Peyer's patch (tissue), 4 donors: ENCODE results near the gene CUZD1. TPM values are rescaled to one million over a fixed set of nuclear protein-coding genes. Genes with fewer than 3 reads are reported as not detected.

Experiments used
- DNase-seq, 3 donors: peaks; one replicate each; pipeline ENCODE4 v3.0.0-alpha.2; 2017 to 2019
- H3K27ac ChIP-seq, 4 donors: fragments of 200-600 bp; sonication (generic); one replicate each; pipeline ENCODE4 v1.5.1; 2016 to 2019
- H3K27me3 ChIP-seq, 2 donors: fragments of 200-600 bp; sonication (generic); one replicate each; pipeline ENCODE4 v1.5.1; 2019
- H3K36me3 ChIP-seq, 3 donors: fragments of 200-600 bp; sonication (generic); one replicate each; pipeline ENCODE4 v1.5.1; 2016 to 2019
- H3K4me1 ChIP-seq, 4 donors: fragments of 200-600 bp; sonication (generic); one replicate each; pipeline ENCODE4 v1.5.1; 2016 to 2019
- H3K4me3 ChIP-seq, 4 donors: fragments of 200-600 bp; sonication (generic); 1 replicate in 3 of 4; 2 replicates in 1 of 4; pipeline ENCODE4 v1.5.1; 2016 to 2019; ENCODE audit warnings: mild to moderate bottlenecking in 1 of 4
- H3K9me3 ChIP-seq, 4 donors: fragments of 200-600 bp; sonication (generic); one replicate each; pipeline ENCODE4 v1.5.1; 2016 to 2019; ENCODE audit warnings: mild to moderate bottlenecking in 1 of 4
- CTCF ChIP-seq, 6 experiments: fragments of 450-650 bp in 4 of 6; fragments of 200-600 bp in 2 of 6; sonication (generic) in 1 of 6; IDR thresholded peaks; one replicate each; pipeline ENCODE4 v1.5.1; 2017 to 2019; ENCODE audit warnings: antibody characterized with exemption in 6 of 6, mild to moderate bottlenecking in 3 of 6, moderate library complexity in 1 of 6
- POLR2A ChIP-seq, 2 donors: fragments of 450-650 bp; IDR thresholded peaks; one replicate each; pipeline ENCODE4 v1.5.1; 2017; ENCODE audit warnings: antibody characterized with exemption in 2 of 2, mild to moderate bottlenecking in 2 of 2, moderate library complexity in 2 of 2
- total RNA-seq, 4 donors: library from RNA; depleted of rRNA; stranded (reverse); fragments of >200 nt; gene quantifications; one replicate each; pipeline ENCODE4 v1.1.0, GENCODE V29; 2016

The CUZD1 gene
- total RNA-seq, 4 donors from 2014 or later, result 0.35 to 11.6 (median 1.5) TPM

- TF ChIP-seq POLR2A (IDR thresholded peaks at IDR 0.05) (no peak), CTCF (IDR thresholded peaks at IDR 0.05) (no peak)
- H3K27me3 ChIP-seq, result no peaks in the 10 kb centered on the region
- no peak for DNase-seq
- H3K4me1 ChIP-seq, result no peaks in the 10 kb centered on the region
- H3K36me3 ChIP-seq, result peaks cover 0 to 6% (median 0%) of the 10 kb centered on the region in 3 donors
- no peaks in the 10 kb centered on the region for H3K9me3 ChIP-seq
- no peak overlapping the region for H3K4me3 ChIP-seq
- H3K27ac ChIP-seq, result no peak overlapping the region
Observed at GRCh38 chr10:122856902-122857301, 11.2 kb upstream of the CUZD1 start.

DNA sequence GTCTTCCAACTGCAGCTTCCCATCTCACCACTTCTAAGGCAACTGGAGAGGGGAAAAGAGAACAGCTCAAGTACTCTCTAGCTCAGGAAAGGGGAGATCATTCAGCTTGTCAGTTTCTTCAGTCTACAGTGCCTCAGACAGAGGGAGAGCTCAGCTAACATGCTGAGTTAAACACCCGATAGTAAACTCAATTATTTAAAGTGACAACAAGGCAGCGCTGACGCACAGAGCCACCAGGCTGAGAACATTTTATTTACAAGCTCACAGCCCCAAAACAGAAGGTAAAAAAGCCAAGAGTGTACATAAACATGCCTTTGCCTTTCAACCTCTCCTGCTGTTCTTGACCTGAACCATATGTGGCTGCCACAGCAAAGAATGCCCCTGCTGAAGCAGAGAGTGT lies 10.1 kb upstream of the CUZD1 start:
- H3K27me3 ChIP-seq, result no peaks in the 10 kb centered on the region
- H3K36me3 ChIP-seq, result peaks cover 0 to 6% (median 0%) of the 10 kb centered on the region in 3 donors
- H3K4me1 ChIP-seq, result no peaks in the 10 kb centered on the region
- H3K4me3 ChIP-seq, result no peak overlapping the region
- no peak for DNase-seq
- H3K27ac ChIP-seq, result no peak overlapping the region
- TF ChIP-seq POLR2A (IDR thresholded peaks at IDR 0.05), result no peak
- TF ChIP-seq CTCF (IDR thresholded peaks at IDR 0.05), result no peak
- no peaks in the 10 kb centered on the region for H3K9me3 ChIP-seq

- Histone ChIP-seq H3K27ac (no peak overlapping the region), H3K4me1 (no peaks in the 10 kb centered on the region), H3K9me3 (no peaks in the 10 kb centered on the region), H3K4me3 (no peak overlapping the region), H3K36me3 (peaks cover 0 to 6% (median 0%) of the 10 kb centered on the region in 3 donors), H3K27me3 (no peaks in the 10 kb centered on the region)
- no peak for TF ChIP-seq CTCF (IDR thresholded peaks at IDR 0.05)
- TF ChIP-seq POLR2A (IDR thresholded peaks at IDR 0.05), result no peak
- no peak for DNase-seq
Observed at GRCh38 chr10:122854648-122855047, 9.0 kb upstream of the CUZD1 start.

DNA sequence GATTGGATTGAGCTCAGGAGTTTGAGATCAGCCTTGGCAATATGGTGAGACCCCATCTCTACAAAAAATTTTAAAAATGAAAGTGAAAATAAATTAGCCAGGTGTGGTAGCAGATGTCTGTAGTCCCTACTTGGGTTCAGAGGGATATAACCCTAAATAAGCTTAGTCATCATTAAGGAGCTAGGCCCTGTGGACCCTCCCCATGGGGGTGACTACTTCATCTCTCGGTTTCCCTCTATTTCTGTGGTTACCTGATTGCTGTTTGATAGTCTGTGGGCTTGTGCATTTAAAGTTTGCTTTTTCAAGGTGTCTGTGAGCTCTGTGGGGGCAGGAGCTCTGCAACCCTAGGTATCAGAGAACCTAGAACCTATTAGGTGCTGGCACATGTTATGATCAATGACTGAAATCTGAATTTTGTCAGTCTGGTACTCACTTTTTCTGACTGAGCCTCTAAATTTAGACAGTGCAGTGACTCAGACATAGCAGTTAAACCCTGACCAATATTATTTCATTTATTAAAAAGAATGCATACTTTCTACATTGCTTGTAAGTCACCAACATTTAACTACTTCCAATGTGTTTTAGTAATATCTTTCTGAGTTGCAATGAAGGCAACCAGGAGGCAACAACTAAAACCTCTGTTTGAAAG lies 8.1 kb upstream of the CUZD1 start:
- no peaks in the 10 kb centered on the region for H3K9me3 ChIP-seq
- no peak overlapping the region for H3K4me3 ChIP-seq
- H3K27me3 ChIP-seq, result no peaks in the 10 kb centered on the region
- H3K27ac ChIP-seq, result no peak overlapping the region
- TF ChIP-seq POLR2A (IDR thresholded peaks at IDR 0.05) (no peak), CTCF (IDR thresholded peaks at IDR 0.05) (no peak)
- no peak for DNase-seq
- H3K4me1 ChIP-seq, result no peaks in the 10 kb centered on the region
- H3K36me3 ChIP-seq, result peaks cover 0 to 6% (median 0%) of the 10 kb centered on the region in 3 donors

DNA sequence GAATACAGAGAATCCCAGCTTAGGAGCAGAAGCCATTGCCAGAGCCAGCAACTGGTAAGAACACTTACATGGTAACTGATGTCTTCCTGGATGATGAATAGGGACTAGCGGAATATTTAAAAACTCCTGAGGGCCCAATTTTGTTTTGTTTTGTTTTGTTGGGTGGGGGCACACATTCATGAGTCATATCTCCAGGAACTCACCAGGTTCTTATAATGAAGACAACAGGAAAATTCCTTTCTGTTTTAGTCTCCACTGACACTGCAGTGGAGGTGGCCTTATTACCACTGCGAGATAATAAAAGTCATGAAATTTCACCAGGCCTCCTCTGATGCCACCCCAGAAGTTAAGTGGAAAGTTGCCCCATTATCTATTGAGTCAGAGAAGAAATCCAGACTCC lies 6.6 kb upstream of the CUZD1 start:
- H3K9me3 ChIP-seq, result no peaks in the 10 kb centered on the region

More for the DNA sequence above, 6.6 kb upstream of the CUZD1 start:
- H3K4me3 ChIP-seq, result no peak overlapping the region
- peaks cover 0 to 6% (median 0%) of the 10 kb centered on the region in 3 donors for H3K36me3 ChIP-seq
- H3K27ac ChIP-seq, result no peak overlapping the region
- H3K27me3 ChIP-seq, result no peaks in the 10 kb centered on the region
- TF ChIP-seq POLR2A (IDR thresholded peaks at IDR 0.05), result no peak
- TF ChIP-seq CTCF (IDR thresholded peaks at IDR 0.05), result no peak
- no peak for DNase-seq
- H3K4me1 ChIP-seq, result no peaks in the 10 kb centered on the region
